GM23248 (cell line): ENCODE measurements around the gene CAMK1D.

Experiments used
- EZH2 ChIP-seq: fragments of 200-600 bp; sonication (generic); IDR thresholded peaks from 2 replicates; pipeline ENCODE4 v1.6.1; 2018; ENCODE audit warnings: antibody characterized with exemption, mild to moderate bottlenecking; ENCODE audit not compliant: insufficient read depth, poor library complexity, severe bottlenecking
- EZH2phosphoT487 ChIP-seq: fragments of 200-600 bp; sonication (generic); IDR thresholded peaks from 2 replicates; pipeline ENCODE4 v1.6.1; 2018; ENCODE audit warnings: antibody characterized with exemption, moderate library complexity, mild to moderate bottlenecking, low read depth; ENCODE audit not compliant: insufficient read depth

- TF ChIP-seq EZH2 (no peak), EZH2phosphoT487 (no peak)
Observed at GRCh38 chr10:12504176-12504575, 154.8 kb downstream of the CAMK1D start.
